ENCODE data around the gene PXT1. TPM values are rescaled to one million over a fixed set of nuclear protein-coding genes. Genes with fewer than 3 reads are reported as not detected.

PXT1 gene
- total and polyA plus RNA-seq, 2 donors (not counting 1 experiment from before 2014, with no cell fraction given): 0.52 TPM; not detected in 1

GRCh38 chr6:36352477-36353157, 90.0 kb downstream of the PXT1 start:
- no peak overlapping the region for H3K9ac ChIP-seq (ENCODE audit: low read length)
- no peak overlapping the region for H3K27ac ChIP-seq (ENCODE audit: low read length in 2 of 2)
- intact Hi-C loops (cut with micrococcal nuclease): no loop called here
- no peak overlapping the region for H3K4me3 ChIP-seq (ENCODE audit: control extremely low read depth in 1 of 5, extremely low read depth in 1 of 5, insufficient read depth in 1 of 5, low read depth in 2 of 5, low read length in 4 of 5)
- H3K4me2 ChIP-seq (replicated peaks; ENCODE audit: low read depth, low read length, poor library complexity, severe bottlenecking): no peak overlapping the region
- no peak for ATAC-seq (ENCODE audit: low read depth)
- H2AFZ ChIP-seq (ENCODE audit: insufficient read depth, low read depth, low read length, poor library complexity, severe bottlenecking): no peak overlapping the region
- peaks cover 2% of the 10 kb centered on the region for H3K9me3 Mint-ChIP-seq (ENCODE audit: insufficient read depth)
- H3K27me3 Mint-ChIP-seq: no peaks in the 10 kb centered on the region
- H3K79me2 ChIP-seq (ENCODE audit: control insufficient read depth, insufficient read depth, low read length): no peaks in the 10 kb centered on the region
- no peak for DNase-seq
- H3K4me1 Mint-ChIP-seq: no peaks in the 10 kb centered on the region
- H3K27ac Mint-ChIP-seq: no peak overlapping the region
- no peak for TF ChIP-seq EZH2 (IDR thresholded peaks at IDR 0.05; ENCODE audit: borderline replicate concordance, insufficient read depth, low read depth, low read length, poor library complexity, severe bottlenecking)
- no peak for TF ChIP-seq CTCF (IDR thresholded peaks at IDR 0.05)
- no peaks in the 10 kb centered on the region for H3K4me1 ChIP-seq (ENCODE audit: control insufficient read depth in 2 of 2, insufficient read depth in 2 of 2, low read length in 2 of 2)
- 100% methylated on average over 1 of the region's 8 CpGs for WGBS (ENCODE audit: insufficient coverage)
- POLR2A ChIA-PET: no interaction called here
- no peaks in the 10 kb centered on the region for H3K27me3 ChIP-seq (replicated peaks in 1 of 4; ENCODE audit: control extremely low read depth in 1 of 4, control insufficient read depth in 3 of 4, insufficient read depth in 4 of 4, low read length in 3 of 4)
- H3K36me3 ChIP-seq (replicated peaks in 1 of 2; ENCODE audit: control extremely low read depth in 1 of 2, control insufficient read depth in 1 of 2, extremely low read depth in 1 of 2, insufficient read depth in 2 of 2, low read length in 1 of 2): no peaks in the 10 kb centered on the region
- CTCF ChIA-PET: interaction anchor here (4.8 to 15.7 kb wide), 2 partner anchors 12 to 48 kb away, joined by 20 to 149 read pairs; no protein-coding TSS in a partner anchor
- H3K9me3 ChIP-seq (ENCODE audit: control extremely low read depth in 1 of 3, control insufficient read depth in 2 of 3, insufficient read depth in 1 of 3, low read length in 2 of 3): peaks cover 0 to 3% (median 0%) of the 10 kb centered on the region in 3 donors
- no peak overlapping the region for H3K4me3 Mint-ChIP-seq
- H4K20me1 ChIP-seq (ENCODE audit: control insufficient read depth, insufficient read depth, low read length, poor library complexity, severe bottlenecking): no peaks in the 10 kb centered on the region
